K562 (cell line): ENCODE results near the gene KATNB1. TPM values are rescaled to one million over a fixed set of nuclear protein-coding genes. Genes with fewer than 3 reads are reported as not detected.
A peak's percentile ranks its signal among the peaks of the same experiment; 100 is the strongest.

Experiments
- BRF1 ChIP-seq: IDR thresholded peaks from 3 replicates; pipeline ENCODE4 v1.6.1; 2011; ENCODE audit warnings: borderline replicate concordance, mild to moderate bottlenecking; ENCODE audit not compliant: insufficient read length; ENCODE audit errors: extremely low read depth
- ERF ChIP-seq: fragments of 450-650 bp; formaldehyde crosslinking; IDR thresholded peaks from 2 replicates; pipeline ENCODE4 v1.4.0; 2020; ENCODE audit warnings: mild to moderate bottlenecking, mixed read lengths
- FOS ChIP-seq: IDR thresholded peaks from 3 replicates; pipeline ENCODE4 v1.6.1; 2011; ENCODE audit not compliant: insufficient read length; ENCODE audit errors: extremely low read depth
- HMGN3 ChIP-seq: IDR thresholded peaks from 2 replicates; pipeline ENCODE4 v1.6.1; 2011; ENCODE audit warnings: borderline replicate concordance, low read depth, mild to moderate bottlenecking, mixed read lengths, low read length; ENCODE audit not compliant: insufficient read length; ENCODE audit errors: extremely low read depth
- ILF3 ChIP-seq: fragments of 450-650 bp; IDR thresholded peaks from 2 replicates; pipeline ENCODE4 v1.6.1; 2018; ENCODE audit warnings: antibody characterized with exemption, mild to moderate bottlenecking, moderate library complexity, borderline replicate concordance
- KLF16 ChIP-seq: IDR thresholded peaks from 2 replicates; pipeline ENCODE4 v1.6.1; 2016; ENCODE audit warnings: antibody characterized with exemption
- MYNN ChIP-seq, 2 experiments: sonication (generic); formaldehyde crosslinking in 1 of 2; IDR thresholded peaks; 2 replicates each; pipeline versions ENCODE4 v1.5.0 to v1.6.1; 2016 to 2020; ENCODE audit warnings: antibody characterized with exemption in 1 of 2, missing genetic modification reagents in 1 of 2
- NFXL1 ChIP-seq: fragments of 450-650 bp; formaldehyde crosslinking; IDR thresholded peaks from 2 replicates; pipeline ENCODE4 v1.4.0; 2021; ENCODE audit warnings: mild to moderate bottlenecking
- PHB ChIP-seq: fragments of 250-450 bp; sonication (Bioruptor Pico); IDR thresholded peaks from 2 replicates; pipeline ENCODE4 v1.5.0; 2021
- RB1 ChIP-seq: fragments of 450-650 bp; IDR thresholded peaks from 2 replicates; pipeline ENCODE4 v1.6.1; 2017; ENCODE audit warnings: low read depth, mild to moderate bottlenecking
- REST ChIP-seq, 2 experiments: fragments of 450-650 bp; formaldehyde crosslinking in 1 of 2; IDR thresholded peaks; 2 replicates each; pipeline versions ENCODE4 v1.4.0 to v1.6.1; 2014 to 2020; ENCODE audit warnings: mild to moderate bottlenecking in 2 of 2, borderline replicate concordance in 1 of 2, low read depth in 1 of 2
- SMARCC2 ChIP-seq: fragments of 450-650 bp; IDR thresholded peaks from 2 replicates; pipeline ENCODE4 v1.6.1; 2017; ENCODE audit warnings: antibody characterized with exemption, moderate library complexity, mild to moderate bottlenecking, low read depth
- SNIP1 ChIP-seq: fragments of 450-650 bp; IDR thresholded peaks from 2 replicates; pipeline ENCODE4 v1.7.1; 2017; ENCODE audit warnings: low read depth, mild to moderate bottlenecking
- SP2 ChIP-seq: IDR thresholded peaks from 2 replicates; pipeline ENCODE4 v1.6.1; 2011; ENCODE audit warnings: mild to moderate bottlenecking, low read depth, low read length, moderate library complexity; ENCODE audit not compliant: poor library complexity, severe bottlenecking; ENCODE audit errors: extremely low read depth
- STAG1 ChIP-seq: sonication (generic); formaldehyde crosslinking; IDR thresholded peaks from 2 replicates; pipeline ENCODE4 v1.5.0; 2020; ENCODE audit warnings: missing genetic modification reagents, borderline replicate concordance
- TAL1 ChIP-seq: fragments of 450-650 bp; IDR thresholded peaks from 2 replicates; pipeline ENCODE4 v1.6.1; 2016; ENCODE audit warnings: mild to moderate bottlenecking
- ZBED1 ChIP-seq: IDR thresholded peaks from 2 replicates; pipeline ENCODE4 v1.6.1; 2014
- ZNF175 ChIP-seq: fragments of 200-800 bp; sonication (Bioruptor generic); IDR thresholded peaks from 2 replicates; pipeline ENCODE4 v1.6.1; 2016; ENCODE audit warnings: low read depth, mild to moderate bottlenecking, missing genetic modification characterization, missing compliant biosample characterization
- ZNF584 ChIP-seq: fragments of 200-800 bp; sonication (Bioruptor generic); IDR thresholded peaks from 2 replicates; pipeline ENCODE4 v1.6.1; 2016; ENCODE audit warnings: low read depth, mild to moderate bottlenecking, missing genetic modification characterization, missing compliant biosample characterization
- polyA plus RNA-seq, 8 experiments: library from polyadenylated mRNA; depleted of rRNA in 4 of 8; stranded (reverse) in 5 of 8; unstranded in 3 of 8; fragments of >200 nt; fragmentation: Nextera tagmentation in 2 of 8; fragmentation: Illumina TruSeq in 1 of 8; extraction: Ambion mirVana in 2 of 8; extraction: Trizol in 1 of 8; gene quantifications; 2 replicates each; pipeline versions ENCODE4 v1.2.1 to v1.2.3, GENCODE V29; 2011 to 2014; ENCODE audit warnings: inconsistent platforms in 1 of 8, missing spikeins in 1 of 8
- total RNA-seq, 7 experiments: library from RNA; depleted of rRNA in 6 of 7; stranded (reverse); fragments of >200 nt in 6 of 7; fragmentation: Illumina TruSeq in 2 of 7; extraction: Trizol in 2 of 7; gene quantifications; 2 replicates each; pipeline versions ENCODE4 v1.2.1 to v1.2.3, GENCODE V29; 2011 to 2021; ENCODE audit warnings: low replicate concordance in 1 of 7
- TF ChIP-seq, protein P1 (sequence below): sonication (generic); formaldehyde crosslinking; IDR thresholded peaks from 2 replicates; pipeline ENCODE4 v1.8.1; 2023; ENCODE audit warnings: mild to moderate bottlenecking, missing genetic modification reagents, moderate library complexity

Gene KATNB1
- total and polyA plus RNA-seq, 9 of the 15 experiments (the other 6 are each of a cell fraction or from before 2014, with no cell fraction given) = 1.2 to 52.6 (median 21.9) TPM

DNA sequence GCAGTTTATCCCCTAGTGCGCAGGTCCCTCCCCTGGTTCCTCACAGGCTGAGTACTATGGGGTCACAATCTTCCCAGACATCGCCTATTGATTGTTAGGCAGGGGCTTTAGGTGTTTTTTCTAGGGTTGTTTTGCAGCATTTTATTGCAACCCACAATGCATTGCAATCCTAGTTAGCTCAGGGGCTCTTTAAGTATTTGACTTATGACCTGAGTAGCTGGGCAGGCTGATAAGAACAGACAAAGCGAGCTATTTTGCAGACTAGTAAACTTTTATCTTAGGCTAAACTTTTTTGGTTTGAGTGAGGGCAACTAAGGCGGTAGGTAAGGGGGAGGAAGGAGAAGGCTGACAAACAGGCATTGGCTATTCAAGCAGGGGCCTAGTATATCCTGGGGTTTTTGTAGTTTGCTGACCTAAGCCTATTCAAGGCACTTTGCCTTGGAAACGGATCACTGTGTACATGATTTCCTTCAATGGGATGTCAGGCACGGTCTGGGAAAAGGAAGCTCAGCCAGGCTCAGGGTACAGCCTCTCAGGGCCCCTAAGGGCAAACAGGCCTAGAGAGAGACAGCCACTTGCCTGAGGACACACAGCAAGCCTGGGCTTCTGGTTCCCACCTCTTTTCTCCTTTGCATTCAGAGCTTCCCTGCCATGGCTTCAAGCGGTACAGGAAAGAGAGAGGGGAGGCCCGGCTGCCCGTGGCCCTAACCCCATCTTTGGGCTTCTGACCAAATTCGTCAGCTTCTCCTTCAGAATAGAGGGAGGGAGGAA is 34.6 kb upstream of the KATNB1 start (continued):
- TF ChIP-seq REST (IDR thresholded peaks at IDR 0.05; ENCODE audit: borderline replicate concordance) (no peak), REST (CRISPR knock-in tag; IDR thresholded peaks at IDR 0.05; ENCODE audit: low read depth) (0 out of 2 replicates have a peak, but pooled peaks have one; percentile 41), RB1 (no peak), BRF1 (no peak), ZNF584 (CRISPR knock-in tag) (no peak), MYNN (IDR thresholded peaks at IDR 0.05) (no peak), MYNN (CRISPR knock-in tag; IDR thresholded peaks at IDR 0.05) (no peak), ZBED1 (no peak), KLF16 (no peak), TAL1 (peak; percentile 59), NFXL1 (CRISPR knock-in tag) (no peak), HMGN3 (no peak), ILF3 (no peak), PHB (CRISPR knock-in tag) (no peak), STAG1 (CRISPR knock-in tag) (no peak), ZNF175 (CRISPR knock-in tag) (no peak), ERF (CRISPR knock-in tag) (no peak), SNIP1 (no peak), FOS (no peak), SMARCC2 (no peak), SP2 (no peak)
- TF ChIP-seq, protein P1, sequence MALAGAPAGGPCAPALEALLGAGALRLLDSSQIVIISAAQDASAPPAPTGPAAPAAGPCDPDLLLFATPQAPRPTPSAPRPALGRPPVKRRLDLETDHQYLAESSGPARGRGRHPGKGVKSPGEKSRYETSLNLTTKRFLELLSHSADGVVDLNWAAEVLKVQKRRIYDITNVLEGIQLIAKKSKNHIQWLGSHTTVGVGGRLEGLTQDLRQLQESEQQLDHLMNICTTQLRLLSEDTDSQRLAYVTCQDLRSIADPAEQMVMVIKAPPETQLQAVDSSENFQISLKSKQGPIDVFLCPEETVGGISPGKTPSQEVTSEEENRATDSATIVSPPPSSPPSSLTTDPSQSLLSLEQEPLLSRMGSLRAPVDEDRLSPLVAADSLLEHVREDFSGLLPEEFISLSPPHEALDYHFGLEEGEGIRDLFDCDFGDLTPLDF (CRISPR knock-in tag) = no peak
